Small intestine (tissue), 7 donors: ENCODE results near the gene CHRNA10. TPM values are rescaled to one million over a fixed set of nuclear protein-coding genes. Genes with fewer than 3 reads are reported as not detected.

Experiments used
- DNase-seq, 2 donors: peaks; one replicate each; pipeline versions ENCODE4 v3.0.0 to v3.0.0-alpha.2; 2013
- FAIRE-seq: peaks from 2 replicates; lab custom pipeline; 2012; peaks lifted over from hg19 to GRCh38; lab: Jason Lieb, UNC
- H3K27ac ChIP-seq, 3 donors: one replicate each; pipeline ENCODE4 v1.5.1; 2013; ENCODE audit warnings: low read length in 2 of 3, mild to moderate bottlenecking in 2 of 3, control low read depth in 1 of 3, inconsistent platforms in 1 of 3, low read depth in 1 of 3, moderate library complexity in 1 of 3
- H3K27me3 ChIP-seq, 3 donors: one replicate each; pipeline ENCODE4 v1.6.1; 2013; ENCODE audit warnings: low read length in 3 of 3, inconsistent platforms in 1 of 3; ENCODE audit not compliant: control insufficient read depth in 3 of 3, insufficient read depth in 3 of 3
- H3K36me3 ChIP-seq, 3 donors: one replicate each; pipeline ENCODE4 v1.6.1; 2013; ENCODE audit warnings: low read length in 3 of 3, inconsistent platforms in 1 of 3, low read depth in 1 of 3, mild to moderate bottlenecking in 1 of 3, moderate library complexity in 1 of 3; ENCODE audit not compliant: control insufficient read depth in 3 of 3, insufficient read depth in 2 of 3
- H3K4me1 ChIP-seq, 3 donors: one replicate each; pipeline ENCODE4 v1.6.1; 2013; ENCODE audit warnings: low read length in 2 of 3, inconsistent platforms in 1 of 3, low read depth in 1 of 3, mild to moderate bottlenecking in 1 of 3, moderate library complexity in 1 of 3; ENCODE audit not compliant: control insufficient read depth in 3 of 3, insufficient read depth in 2 of 3
- H3K4me3 ChIP-seq, 3 donors: one replicate each; pipeline ENCODE4 v1.5.1; 2013; ENCODE audit warnings: low read length in 3 of 3, control low read depth in 1 of 3, inconsistent platforms in 1 of 3, low read depth in 1 of 3, mild to moderate bottlenecking in 1 of 3, moderate library complexity in 1 of 3
- H3K9me3 ChIP-seq, 2 donors: one replicate each; pipeline ENCODE4 v1.6.1; 2013; ENCODE audit warnings: low read depth in 1 of 2, low read length in 1 of 2; ENCODE audit not compliant: control insufficient read depth in 2 of 2, insufficient read depth in 1 of 2
- WGBS, 3 donors: extraction: QIAGEN DNeasy Blood & Tissue Kit; methylation state at CpG; one replicate each; pipeline ENCODE4 v1.1.7; 2013; 5-methylcytosine and 5-hydroxymethylcytosine counted together
- polyA plus RNA-seq, 4 donors: library from polyadenylated mRNA; stranded (reverse) in 3 of 4; unstranded in 1 of 4; fragments of 200-250 nt in 3 of 4; fragments of 120-200 nt in 1 of 4; gene quantifications; one replicate each; pipeline versions ENCODE4 v1.2.1 to v1.2.3, GENCODE V29; 2013
- donor health status: healthy with polysubstance abuse.
- donor health status: control.
- donor health status: control.
- donor health status: Bipolar disorder and iron deficiency.
- donor health status: healthy.

CHRNA10 gene
- polyA plus RNA-seq, 4 donors: 1.0 to 2.7 (median 1.7) TPM

- WGBS, 3 donors: 89 to 93% (median 92%) methylated on average over 15 of the region's 15 CpGs
- no peak overlapping the region for H3K27ac ChIP-seq
These were observed 35.4 kb downstream of the CHRNA10 start for GRCh38 chr11:3635641-3636375.

DNA sequence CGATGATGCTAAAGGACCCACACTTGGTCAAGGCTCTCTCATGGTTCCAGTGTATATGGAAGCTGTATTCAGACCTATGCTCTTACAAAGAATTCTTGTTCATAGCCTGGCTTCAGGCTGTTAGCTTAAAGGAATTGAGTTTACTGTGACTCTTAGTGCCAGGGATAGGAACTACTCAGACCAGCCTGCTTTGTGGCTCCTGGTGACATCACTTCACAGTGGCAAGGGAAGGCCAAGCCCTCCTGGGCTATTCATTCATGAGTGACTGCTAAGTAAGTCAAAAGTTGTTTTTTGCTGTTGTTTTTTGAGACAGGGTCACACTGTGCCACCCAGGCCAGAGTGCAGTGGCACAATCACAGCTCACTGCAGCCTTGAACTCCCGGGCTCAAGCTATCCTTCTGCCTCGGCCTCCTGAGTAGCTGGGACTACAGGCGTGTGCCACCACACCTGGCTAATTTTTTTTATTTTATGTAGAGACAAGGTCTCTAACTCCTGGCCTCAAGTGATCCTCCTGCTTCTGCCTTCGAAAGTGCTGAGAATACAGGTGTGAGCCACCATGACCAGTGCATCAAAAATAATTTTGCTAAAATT lies 39.0 kb downstream of the CHRNA10 start:
- Histone ChIP-seq H3K36me3 (no peaks in the 10 kb centered on the region), H3K4me3 (no peak overlapping the region), H3K27ac (no peak overlapping the region), H3K9me3 (no peaks in the 10 kb centered on the region), H3K4me1 (no peaks in the 10 kb centered on the region), H3K27me3 (no peaks in the 10 kb centered on the region)
- DNase-seq (no peak), FAIRE-seq (no peak)
- 84 to 92% (median 90%) methylated on average over 5 of the region's 5 CpGs for WGBS, 3 donors

More at GRCh38 chr11:3635641-3636375, 35.4 kb downstream of the CHRNA10 start:
- Histone ChIP-seq H3K27me3 (no peaks in the 10 kb centered on the region), H3K9me3 (no peaks in the 10 kb centered on the region), H3K36me3 (no peaks in the 10 kb centered on the region), H3K4me3 (no peak overlapping the region), H3K4me1 (no peaks in the 10 kb centered on the region)
- DNase-seq (no peak), FAIRE-seq (no peak)

DNA sequence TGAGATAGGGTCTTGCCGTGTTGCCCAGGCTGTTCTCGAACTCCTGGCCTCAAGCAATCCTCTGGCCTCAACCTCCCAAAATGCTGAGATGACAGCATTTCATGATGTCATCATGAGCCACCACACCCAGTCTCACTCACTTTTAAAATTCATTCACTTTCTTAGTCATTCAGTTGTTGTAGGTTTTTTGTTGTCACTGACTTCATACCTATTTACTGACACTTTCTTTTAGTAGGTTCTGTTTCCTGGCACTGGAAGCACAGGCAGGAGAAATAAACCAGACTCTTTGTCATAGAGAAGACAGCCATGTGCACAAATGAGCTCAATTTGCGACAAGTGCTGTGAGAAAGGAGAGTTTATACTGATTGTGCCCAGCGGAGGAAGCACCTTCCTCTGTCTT lies 39.9 kb downstream of the CHRNA10 start:
- Histone ChIP-seq H3K27me3 (no peaks in the 10 kb centered on the region), H3K36me3 (no peaks in the 10 kb centered on the region), H3K4me3 (no peak overlapping the region), H3K9me3 (no peaks in the 10 kb centered on the region), H3K4me1 (peaks cover 0 to 3% (median 0%) of the 10 kb centered on the region in 3 donors), H3K27ac (no peak overlapping the region)
- WGBS, 3 donors: 87 to 92% (median 89%) methylated on average over 4 of the region's 4 CpGs
- no peak for FAIRE-seq
- DNase-seq: no peak

- Histone ChIP-seq H3K4me1 (peaks cover 0 to 3% (median 0%) of the 10 kb centered on the region in 3 donors), H3K27me3 (no peaks in the 10 kb centered on the region), H3K27ac (no peak overlapping the region), H3K4me3 (no peak overlapping the region), H3K9me3 (no peaks in the 10 kb centered on the region), H3K36me3 (no peaks in the 10 kb centered on the region)
- DNase-seq: peak in 1 of 2 donors; percentile 23
- WGBS, 3 donors: 15 to 71% (median 53%) methylated on average over 1 of the region's 1 CpG
- FAIRE-seq: no peak
These were observed 43.9 kb downstream of the CHRNA10 start for GRCh38 chr11:3627291-3627690.

DNA sequence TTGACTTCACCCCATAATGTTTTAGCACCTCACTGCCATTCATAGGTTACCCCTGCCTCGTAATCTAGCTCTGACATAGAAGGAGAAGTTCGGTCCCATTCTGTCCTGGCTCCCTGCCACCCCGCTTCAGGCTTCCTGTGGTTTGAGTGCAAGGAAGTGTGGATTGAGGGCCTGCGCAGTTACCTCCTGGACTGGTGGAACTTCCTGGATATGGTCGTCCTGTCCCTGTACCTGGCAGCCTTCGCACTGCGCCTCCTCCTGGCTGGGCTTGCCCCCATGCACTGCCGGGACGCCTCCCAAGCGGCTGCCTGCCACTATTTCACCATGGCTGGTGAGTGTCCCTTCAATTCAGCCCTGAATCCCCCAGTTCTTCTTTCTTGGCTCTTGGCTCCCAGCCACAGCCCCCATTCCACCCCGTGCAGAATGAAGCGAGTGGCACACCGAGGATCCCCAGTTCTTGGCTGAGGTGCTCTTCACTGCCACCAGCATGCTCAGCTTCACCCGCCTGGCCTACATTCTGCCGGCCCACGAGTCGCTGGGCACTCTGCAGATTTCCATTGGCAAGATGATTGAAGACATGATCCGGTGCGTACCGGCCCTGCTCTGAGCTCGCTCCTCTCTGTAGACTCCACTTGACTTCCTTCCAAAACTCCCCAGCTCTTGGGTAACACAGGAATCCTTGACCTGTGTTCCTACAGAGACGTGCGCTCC lies 44.8 kb downstream of the CHRNA10 start:
- H3K36me3 ChIP-seq: no peaks in the 10 kb centered on the region
- no peaks in the 10 kb centered on the region for H3K27me3 ChIP-seq
- peaks cover 0 to 3% (median 0%) of the 10 kb centered on the region in 3 donors for H3K4me1 ChIP-seq
- H3K9me3 ChIP-seq: no peaks in the 10 kb centered on the region
- no peak for FAIRE-seq
- 69 to 86% (median 76%) methylated on average over 23 of the region's 23 CpGs for WGBS, 3 donors
- no peak overlapping the region for H3K4me3 ChIP-seq
- H3K27ac ChIP-seq: no peak overlapping the region
- no peak for DNase-seq

DNA sequence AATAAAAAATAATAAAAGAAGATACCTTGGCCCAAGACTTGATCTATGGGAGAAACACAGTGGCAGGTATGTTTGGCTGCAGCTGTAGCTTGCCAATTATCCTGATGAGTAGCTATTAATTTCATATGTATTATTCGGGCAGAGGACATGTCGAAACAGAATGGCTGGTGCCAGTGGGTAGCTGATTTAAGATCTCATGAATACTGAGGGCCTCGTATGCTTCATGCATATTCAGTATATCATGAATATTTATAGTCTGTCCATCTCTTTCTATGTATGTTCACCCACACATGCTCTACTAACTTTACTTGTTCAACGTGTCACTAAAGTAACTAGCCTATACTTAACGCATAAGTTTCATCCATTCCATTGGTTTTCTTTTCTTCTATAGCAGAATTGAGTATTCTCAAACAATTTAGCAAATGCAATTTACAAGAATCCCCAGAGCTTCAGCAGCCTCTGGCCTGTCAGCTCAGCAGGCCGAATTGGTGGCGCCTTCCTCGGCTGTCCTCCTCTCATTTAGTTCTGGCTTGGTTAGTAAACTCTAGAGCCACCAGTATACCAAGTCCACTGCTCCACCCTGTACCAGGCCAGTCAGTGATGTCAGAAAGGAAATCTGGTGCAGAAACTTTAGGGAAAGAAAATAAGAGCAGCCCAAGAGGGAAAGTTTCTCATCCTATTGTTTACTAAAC lies 47.3 kb downstream of the CHRNA10 start:
- no peak for FAIRE-seq
- Histone ChIP-seq H3K27ac (no peak overlapping the region), H3K4me3 (no peak overlapping the region), H3K36me3 (no peaks in the 10 kb centered on the region), H3K27me3 (no peaks in the 10 kb centered on the region), H3K9me3 (no peaks in the 10 kb centered on the region), H3K4me1 (peaks cover 0 to 3% (median 0%) of the 10 kb centered on the region in 3 donors)
- 66 to 72% (median 68%) methylated on average over 8 of the region's 8 CpGs for WGBS, 3 donors
- no peak for DNase-seq

GRCh38 chr11:3623121-3623520 lies 48.1 kb downstream of the CHRNA10 start:
- Histone ChIP-seq H3K9me3 (no peaks in the 10 kb centered on the region), H3K27me3 (no peaks in the 10 kb centered on the region), H3K4me1 (peaks cover 0 to 3% (median 0%) of the 10 kb centered on the region in 3 donors), H3K27ac (no peak overlapping the region), H3K36me3 (no peaks in the 10 kb centered on the region), H3K4me3 (no peak overlapping the region)
- FAIRE-seq: no peak
- DNase-seq: no peak
- whole genome bisulfite sequencing, 3 donors: 86 to 92% (median 91%) methylated on average over 5 of the region's 5 CpGs

DNA sequence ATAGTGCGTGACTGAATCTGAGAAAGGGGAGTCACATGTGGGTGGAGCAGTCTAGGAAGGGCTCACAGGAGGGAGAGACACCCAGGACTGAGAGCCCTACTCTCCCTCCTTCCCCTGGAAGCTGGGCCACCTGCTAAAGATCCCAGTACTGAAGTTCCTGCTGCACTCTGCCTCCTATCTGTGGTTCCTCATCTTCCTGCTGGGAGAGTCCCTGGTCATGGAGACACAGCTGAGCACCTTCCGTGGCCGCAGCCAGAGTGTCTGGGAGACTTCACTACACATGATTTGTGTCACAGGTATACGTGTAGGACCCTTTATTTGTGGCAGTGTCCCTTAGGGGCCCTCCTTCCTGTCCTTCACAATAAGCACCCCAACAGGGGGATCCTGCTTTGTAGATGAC lies 48.7 kb downstream of the CHRNA10 start:
- H3K27ac ChIP-seq: no peak overlapping the region
- H3K4me3 ChIP-seq: no peak overlapping the region
- no peaks in the 10 kb centered on the region for H3K36me3 ChIP-seq
- no peak for DNase-seq
- no peaks in the 10 kb centered on the region for H3K27me3 ChIP-seq
- peaks cover 0 to 3% (median 0%) of the 10 kb centered on the region in 3 donors for H3K4me1 ChIP-seq
- WGBS, 3 donors: 71 to 76% (median 75%) methylated on average over 4 of the region's 4 CpGs
- no peaks in the 10 kb centered on the region for H3K9me3 ChIP-seq
- no peak for FAIRE-seq
